ENCODE measurements around the gene ASTN1.

Gene ASTN1

GRCh38 chr1:176853503-176853902 lies 311.0 kb downstream of the ASTN1 start:
- Histone ChIP-seq H3K9me3 (ENCODE audit: control insufficient read depth in 2 of 2, low read length in 2 of 2) (no peaks in the 10 kb centered on the region), H3K4me3 (ENCODE audit: low read length in 2 of 2) (no peak overlapping the region), H3K27ac (ENCODE audit: low read length) (no peak overlapping the region), H3K4me1 (ENCODE audit: control insufficient read depth, insufficient read depth, low read length) (peaks cover 11% of the 10 kb centered on the region), H3K27me3 (ENCODE audit: control insufficient read depth in 1 of 2, insufficient read depth in 2 of 2, low read length in 2 of 2) (no peaks in the 10 kb centered on the region), H3K9ac (ENCODE audit: low read length in 2 of 2) (no peak overlapping the region), H3K36me3 (ENCODE audit: control insufficient read depth in 2 of 2, insufficient read depth in 2 of 2, low read length in 2 of 2) (no peaks in the 10 kb centered on the region)

- no peak overlapping the region for H3K27ac ChIP-seq (ENCODE audit: low read length)
These were observed 312.4 kb downstream of the ASTN1 start for GRCh38 chr1:176852124-176852523.

GRCh38 chr1:176850871-176851270 lies 313.6 kb downstream of the ASTN1 start:
- Histone ChIP-seq H3K36me3 (ENCODE audit: control insufficient read depth in 2 of 2, insufficient read depth in 2 of 2, low read length in 2 of 2) (no peaks in the 10 kb centered on the region), H3K9ac (ENCODE audit: low read length in 2 of 2) (no peak overlapping the region), H3K4me1 (ENCODE audit: control insufficient read depth, insufficient read depth, low read length) (peaks cover 13% of the 10 kb centered on the region), H3K27ac (ENCODE audit: low read length) (no peak overlapping the region), H3K27me3 (ENCODE audit: control insufficient read depth in 1 of 2, insufficient read depth in 2 of 2, low read length in 2 of 2) (no peaks in the 10 kb centered on the region), H3K4me3 (ENCODE audit: low read length in 2 of 2) (no peak overlapping the region), H3K9me3 (ENCODE audit: control insufficient read depth in 2 of 2, low read length in 2 of 2) (no peaks in the 10 kb centered on the region)

More at GRCh38 chr1:176852124-176852523, 312.4 kb downstream of the ASTN1 start:
- H3K4me3 ChIP-seq (ENCODE audit: low read length in 2 of 2) = no peak overlapping the region
- no peaks in the 10 kb centered on the region for H3K36me3 ChIP-seq (ENCODE audit: control insufficient read depth in 2 of 2, insufficient read depth in 2 of 2, low read length in 2 of 2)
- H3K4me1 ChIP-seq (ENCODE audit: control insufficient read depth, insufficient read depth, low read length) = peaks cover 7% of the 10 kb centered on the region
- no peaks in the 10 kb centered on the region for H3K9me3 ChIP-seq (ENCODE audit: control insufficient read depth in 2 of 2, low read length in 2 of 2)
- no peak overlapping the region for H3K9ac ChIP-seq (ENCODE audit: low read length in 2 of 2)
- no peaks in the 10 kb centered on the region for H3K27me3 ChIP-seq (ENCODE audit: control insufficient read depth in 1 of 2, insufficient read depth in 2 of 2, low read length in 2 of 2)

GRCh38 chr1:176849281-176849680 lies 315.2 kb downstream of the ASTN1 start:
- Histone ChIP-seq H3K27ac (ENCODE audit: low read length) (no peak overlapping the region), H3K4me3 (ENCODE audit: low read length in 2 of 2) (no peak overlapping the region), H3K9ac (ENCODE audit: low read length in 2 of 2) (no peak overlapping the region), H3K27me3 (ENCODE audit: control insufficient read depth in 1 of 2, insufficient read depth in 2 of 2, low read length in 2 of 2) (no peaks in the 10 kb centered on the region), H3K9me3 (ENCODE audit: control insufficient read depth in 2 of 2, low read length in 2 of 2) (no peaks in the 10 kb centered on the region), H3K36me3 (ENCODE audit: control insufficient read depth in 2 of 2, insufficient read depth in 2 of 2, low read length in 2 of 2) (no peaks in the 10 kb centered on the region), H3K4me1 (ENCODE audit: control insufficient read depth, insufficient read depth, low read length) (peaks cover 15% of the 10 kb centered on the region)

GRCh38 chr1:176847052-176847451 lies 317.5 kb downstream of the ASTN1 start:
- Histone ChIP-seq H3K27ac (ENCODE audit: low read length) (peak overlapping the region; percentile 58), H3K4me1 (ENCODE audit: control insufficient read depth, insufficient read depth, low read length) (peaks cover 19% of the 10 kb centered on the region), H3K9me3 (ENCODE audit: control insufficient read depth in 2 of 2, low read length in 2 of 2) (no peaks in the 10 kb centered on the region), H3K36me3 (ENCODE audit: control insufficient read depth in 2 of 2, insufficient read depth in 2 of 2, low read length in 2 of 2) (no peaks in the 10 kb centered on the region), H3K27me3 (ENCODE audit: control insufficient read depth in 1 of 2, insufficient read depth in 2 of 2, low read length in 2 of 2) (no peaks in the 10 kb centered on the region), H3K9ac (ENCODE audit: low read length in 2 of 2) (no peak overlapping the region), H3K4me3 (ENCODE audit: low read length in 2 of 2) (no peak overlapping the region)

- Histone ChIP-seq H3K4me1 (ENCODE audit: control insufficient read depth, insufficient read depth, low read length) (peaks cover 19% of the 10 kb centered on the region), H3K4me3 (ENCODE audit: low read length in 2 of 2) (no peak overlapping the region), H3K27ac (ENCODE audit: low read length) (no peak overlapping the region), H3K9me3 (ENCODE audit: control insufficient read depth in 2 of 2, low read length in 2 of 2) (no peaks in the 10 kb centered on the region), H3K36me3 (ENCODE audit: control insufficient read depth in 2 of 2, insufficient read depth in 2 of 2, low read length in 2 of 2) (no peaks in the 10 kb centered on the region), H3K9ac (ENCODE audit: low read length in 2 of 2) (no peak overlapping the region), H3K27me3 (ENCODE audit: control insufficient read depth in 1 of 2, insufficient read depth in 2 of 2, low read length in 2 of 2) (no peaks in the 10 kb centered on the region)
These were observed 320.9 kb downstream of the ASTN1 start for GRCh38 chr1:176843352-176844297.

- H3K9me3 ChIP-seq (ENCODE audit: control insufficient read depth in 2 of 2, low read length in 2 of 2) = no peaks in the 10 kb centered on the region
- no peak overlapping the region for H3K9ac ChIP-seq (ENCODE audit: low read length in 2 of 2)
- H3K27me3 ChIP-seq (ENCODE audit: control insufficient read depth in 1 of 2, insufficient read depth in 2 of 2, low read length in 2 of 2) = no peaks in the 10 kb centered on the region
- H3K4me1 ChIP-seq (ENCODE audit: control insufficient read depth, insufficient read depth, low read length) = peaks cover 11% of the 10 kb centered on the region
- no peaks in the 10 kb centered on the region for H3K36me3 ChIP-seq (ENCODE audit: control insufficient read depth in 2 of 2, insufficient read depth in 2 of 2, low read length in 2 of 2)
- no peak overlapping the region for H3K4me3 ChIP-seq (ENCODE audit: low read length in 2 of 2)
- no peak overlapping the region for H3K27ac ChIP-seq (ENCODE audit: low read length)
These were observed 323.3 kb downstream of the ASTN1 start for GRCh38 chr1:176841238-176841637.

- Histone ChIP-seq H3K9ac (ENCODE audit: low read length in 2 of 2) (no peak overlapping the region), H3K36me3 (ENCODE audit: control insufficient read depth in 2 of 2, insufficient read depth in 2 of 2, low read length in 2 of 2) (no peaks in the 10 kb centered on the region), H3K27ac (ENCODE audit: low read length) (no peak overlapping the region), H3K4me3 (ENCODE audit: low read length in 2 of 2) (no peak overlapping the region), H3K9me3 (ENCODE audit: control insufficient read depth in 2 of 2, low read length in 2 of 2) (no peaks in the 10 kb centered on the region), H3K4me1 (ENCODE audit: control insufficient read depth, insufficient read depth, low read length) (peaks cover 4% of the 10 kb centered on the region), H3K27me3 (ENCODE audit: control insufficient read depth in 1 of 2, insufficient read depth in 2 of 2, low read length in 2 of 2) (no peaks in the 10 kb centered on the region)
These were observed 325.3 kb downstream of the ASTN1 start for GRCh38 chr1:176839216-176839615.

- Histone ChIP-seq H3K36me3 (ENCODE audit: control insufficient read depth in 2 of 2, insufficient read depth in 2 of 2, low read length in 2 of 2) (no peaks in the 10 kb centered on the region), H3K4me3 (ENCODE audit: low read length in 2 of 2) (no peak overlapping the region), H3K4me1 (ENCODE audit: control insufficient read depth, insufficient read depth, low read length) (peaks cover 3% of the 10 kb centered on the region), H3K9ac (ENCODE audit: low read length in 2 of 2) (no peak overlapping the region), H3K27me3 (ENCODE audit: control insufficient read depth in 1 of 2, insufficient read depth in 2 of 2, low read length in 2 of 2) (no peaks in the 10 kb centered on the region), H3K27ac (ENCODE audit: low read length) (no peak overlapping the region), H3K9me3 (ENCODE audit: control insufficient read depth in 2 of 2, low read length in 2 of 2) (no peaks in the 10 kb centered on the region)
These were observed 326.1 kb downstream of the ASTN1 start for GRCh38 chr1:176838276-176838995.

- Histone ChIP-seq H3K9me3 (ENCODE audit: control insufficient read depth in 2 of 2, low read length in 2 of 2) (no peaks in the 10 kb centered on the region), H3K27me3 (ENCODE audit: control insufficient read depth in 1 of 2, insufficient read depth in 2 of 2, low read length in 2 of 2) (no peaks in the 10 kb centered on the region), H3K4me3 (ENCODE audit: low read length in 2 of 2) (no peak overlapping the region), H3K27ac (ENCODE audit: low read length) (no peak overlapping the region), H3K36me3 (ENCODE audit: control insufficient read depth in 2 of 2, insufficient read depth in 2 of 2, low read length in 2 of 2) (no peaks in the 10 kb centered on the region), H3K9ac (ENCODE audit: low read length in 2 of 2) (no peak overlapping the region), H3K4me1 (ENCODE audit: control insufficient read depth, insufficient read depth, low read length) (no peaks in the 10 kb centered on the region)
These were observed 326.8 kb downstream of the ASTN1 start for GRCh38 chr1:176837708-176838107.

- Histone ChIP-seq H3K27ac (ENCODE audit: low read length) (no peak overlapping the region), H3K27me3 (ENCODE audit: control insufficient read depth in 1 of 2, insufficient read depth in 2 of 2, low read length in 2 of 2) (no peaks in the 10 kb centered on the region), H3K9ac (ENCODE audit: low read length in 2 of 2) (no peak overlapping the region), H3K36me3 (ENCODE audit: control insufficient read depth in 2 of 2, insufficient read depth in 2 of 2, low read length in 2 of 2) (no peaks in the 10 kb centered on the region), H3K4me3 (ENCODE audit: low read length in 2 of 2) (no peak overlapping the region), H3K4me1 (ENCODE audit: control insufficient read depth, insufficient read depth, low read length) (no peaks in the 10 kb centered on the region), H3K9me3 (ENCODE audit: control insufficient read depth in 2 of 2, low read length in 2 of 2) (no peaks in the 10 kb centered on the region)
These were observed 333.4 kb downstream of the ASTN1 start for GRCh38 chr1:176831150-176831549.
